ENCODE measurements around the gene ADM. TPM values are rescaled to one million over a fixed set of nuclear protein-coding genes. Genes with fewer than 3 reads are reported as not detected.
A peak's percentile ranks its signal among the peaks of the same experiment; 100 is the strongest.

ADM gene
- total RNA-seq, 2 experiments from 2014 or later, result 43.1 to 46.9 TPM

- Mint-ChIP-seq H3K27ac (no peak overlapping the region), H3K4me1 (ENCODE audit: low read depth) (peaks cover 13% of the 10 kb centered on the region), H3K9me3 (no peaks in the 10 kb centered on the region), H3K36me3 (ENCODE audit: low read depth) (no peaks in the 10 kb centered on the region), H3K4me3 (no peak overlapping the region), H3K27me3 (no peaks in the 10 kb centered on the region)
- ChIA-PET POLR2A (no interaction called here), CTCF (no interaction called here)
- ATAC-seq (no peak), DNase-seq (no peak)
- intact Hi-C loops (cut with micrococcal nuclease), result no loop called here
- TF ChIP-seq CTCF (IDR thresholded peaks at IDR 0.05), result no peak
Observed at GRCh38 chr11:10272132-10272531, 32.7 kb upstream of the ADM start.

- peak; percentile 58 for ATAC-seq
- peaks cover 13% of the 10 kb centered on the region for H3K4me1 Mint-ChIP-seq (ENCODE audit: low read depth)
- H3K4me3 Mint-ChIP-seq, result no peak overlapping the region
- H3K36me3 Mint-ChIP-seq (ENCODE audit: low read depth), result no peaks in the 10 kb centered on the region
- no peaks in the 10 kb centered on the region for H3K9me3 Mint-ChIP-seq
- DNase-seq, result peak; percentile 26
- H3K27ac Mint-ChIP-seq, result peak overlapping the region; percentile 48
- POLR2A ChIA-PET, result no interaction called here
- intact Hi-C loops (cut with micrococcal nuclease), result no loop called here
- no peaks in the 10 kb centered on the region for H3K27me3 Mint-ChIP-seq
- no peak for TF ChIP-seq CTCF (IDR thresholded peaks at IDR 0.05)
- CTCF ChIA-PET, result interaction anchor here (1.2 kb wide), 1 partner anchor 10 kb away, joined by 3 read pairs; no protein-coding TSS in a partner anchor
Observed at GRCh38 chr11:10273738-10274137, 31.1 kb upstream of the ADM start.

GRCh38 chr11:10274726-10275125 is 30.1 kb upstream of the ADM start:
- ATAC-seq, result no peak
- no peaks in the 10 kb centered on the region for H3K27me3 Mint-ChIP-seq
- intact Hi-C loops (cut with micrococcal nuclease), result no loop called here
- H3K27ac Mint-ChIP-seq, result no peak overlapping the region
- ChIA-PET POLR2A (no interaction called here), CTCF (interaction anchor here (1.2 kb wide), 1 partner anchor 9 kb away, joined by 3 read pairs; no protein-coding TSS in a partner anchor)
- H3K4me3 Mint-ChIP-seq, result no peak overlapping the region
- no peaks in the 10 kb centered on the region for H3K36me3 Mint-ChIP-seq (ENCODE audit: low read depth)
- no peaks in the 10 kb centered on the region for H3K9me3 Mint-ChIP-seq
- H3K4me1 Mint-ChIP-seq (ENCODE audit: low read depth), result peaks cover 13% of the 10 kb centered on the region
- DNase-seq, result no peak
- no peak for TF ChIP-seq CTCF (IDR thresholded peaks at IDR 0.05)

- CTCF ChIA-PET, result no interaction called here
- no peak for ATAC-seq
- Mint-ChIP-seq H3K4me3 (no peak overlapping the region), H3K9me3 (no peaks in the 10 kb centered on the region), H3K27ac (no peak overlapping the region), H3K36me3 (ENCODE audit: low read depth) (no peaks in the 10 kb centered on the region), H3K4me1 (ENCODE audit: low read depth) (peaks cover 13% of the 10 kb centered on the region), H3K27me3 (no peaks in the 10 kb centered on the region)
- TF ChIP-seq CTCF (IDR thresholded peaks at IDR 0.05), result no peak
- DNase-seq, result no peak
- POLR2A ChIA-PET, result interaction anchor here (0.7 kb wide), 1 partner anchor 107 kb away, joined by 3 read pairs; no protein-coding TSS in a partner anchor
- intact Hi-C loops (cut with micrococcal nuclease), result no loop called here
Observed at GRCh38 chr11:10275714-10276113, 29.2 kb upstream of the ADM start.

- POLR2A ChIA-PET, result no interaction called here
- ATAC-seq, result no peak
- H3K9me3 Mint-ChIP-seq, result no peaks in the 10 kb centered on the region
- H3K27me3 Mint-ChIP-seq, result peaks cover 3% of the 10 kb centered on the region
- no peak for DNase-seq
- no peak for TF ChIP-seq CTCF (IDR thresholded peaks at IDR 0.05)
- no peak overlapping the region for H3K4me3 Mint-ChIP-seq
- H3K27ac Mint-ChIP-seq, result no peak overlapping the region
- CTCF ChIA-PET, result interaction anchor here (1.2 kb wide), 1 partner anchor 22 kb away, joined by 3 read pairs; no protein-coding TSS in a partner anchor
- H3K36me3 Mint-ChIP-seq (ENCODE audit: low read depth), result no peaks in the 10 kb centered on the region
- peaks cover 10% of the 10 kb centered on the region for H3K4me1 Mint-ChIP-seq (ENCODE audit: low read depth)
- intact Hi-C loops (cut with micrococcal nuclease), result no loop called here
Observed at GRCh38 chr11:10282117-10282516, 22.8 kb upstream of the ADM start.
